ENCODE data around the gene COX6A2. TPM values are rescaled to one million over a fixed set of nuclear protein-coding genes. Genes with fewer than 3 reads are reported as not detected.

Gene COX6A2
- total RNA-seq, 2 experiments from 2014 or later = not detected

- H3K4me2 ChIP-seq (ENCODE audit: low read length) = no peak overlapping the region
- H3K27ac ChIP-seq (ENCODE audit: low read depth, low read length, poor library complexity, severe bottlenecking) = no peak overlapping the region
- H3K9me3 ChIP-seq (ENCODE audit: low read length) = no peaks in the 10 kb centered on the region
- BruUV-seq (replicated peaks) = no TSS peak
- no peaks in the 10 kb centered on the region for H3K4me1 ChIP-seq (ENCODE audit: insufficient read depth, low read length, poor library complexity, severe bottlenecking)
- H3K9me2 ChIP-seq (ENCODE audit: insufficient read depth, low read length) = no peaks in the 10 kb centered on the region
- H3K4me3 ChIP-seq (ENCODE audit: low read depth, low read length, poor library complexity, severe bottlenecking) = no peak overlapping the region
- H4K20me1 ChIP-seq (ENCODE audit: insufficient read depth, low read length) = no peaks in the 10 kb centered on the region
- intact Hi-C loops (cut with micrococcal nuclease; ENCODE audit: unreplicated experiment) = no loop called here
- CTCF ChIA-PET (ENCODE audit: unreplicated experiment) = no interaction called here
- H3K79me2 ChIP-seq (ENCODE audit: insufficient read depth, low read depth, low read length) = no peaks in the 10 kb centered on the region
- no peaks in the 10 kb centered on the region for H3K36me3 ChIP-seq (ENCODE audit: insufficient read depth, low read length)
- no peak for TF ChIP-seq EZH2phosphoT487 (IDR thresholded peaks at IDR 0.05; ENCODE audit: borderline replicate concordance, low read depth, low read length)
- TF ChIP-seq, protein P1, sequence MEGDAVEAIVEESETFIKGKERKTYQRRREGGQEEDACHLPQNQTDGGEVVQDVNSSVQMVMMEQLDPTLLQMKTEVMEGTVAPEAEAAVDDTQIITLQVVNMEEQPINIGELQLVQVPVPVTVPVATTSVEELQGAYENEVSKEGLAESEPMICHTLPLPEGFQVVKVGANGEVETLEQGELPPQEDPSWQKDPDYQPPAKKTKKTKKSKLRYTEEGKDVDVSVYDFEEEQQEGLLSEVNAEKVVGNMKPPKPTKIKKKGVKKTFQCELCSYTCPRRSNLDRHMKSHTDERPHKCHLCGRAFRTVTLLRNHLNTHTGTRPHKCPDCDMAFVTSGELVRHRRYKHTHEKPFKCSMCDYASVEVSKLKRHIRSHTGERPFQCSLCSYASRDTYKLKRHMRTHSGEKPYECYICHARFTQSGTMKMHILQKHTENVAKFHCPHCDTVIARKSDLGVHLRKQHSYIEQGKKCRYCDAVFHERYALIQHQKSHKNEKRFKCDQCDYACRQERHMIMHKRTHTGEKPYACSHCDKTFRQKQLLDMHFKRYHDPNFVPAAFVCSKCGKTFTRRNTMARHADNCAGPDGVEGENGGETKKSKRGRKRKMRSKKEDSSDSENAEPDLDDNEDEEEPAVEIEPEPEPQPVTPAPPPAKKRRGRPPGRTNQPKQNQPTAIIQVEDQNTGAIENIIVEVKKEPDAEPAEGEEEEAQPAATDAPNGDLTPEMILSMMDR (conservative IDR thresholded peaks at IDR 0.05; ENCODE audit: low read length) = no peak
- POLR2A ChIA-PET = interaction anchor here (0.5 kb wide), 1 partner anchor 114 kb away, joined by 3 read pairs; no protein-coding TSS in a partner anchor
- no peak overlapping the region for H2AFZ ChIP-seq (ENCODE audit: low read length)
- no peak for DNase-seq (ENCODE audit: low spot score)
Measured at GRCh38 chr16:31390504-31391041, 37.6 kb downstream of the COX6A2 start.

- CTCF ChIA-PET (ENCODE audit: unreplicated experiment) = no interaction called here
- intact Hi-C loops (cut with micrococcal nuclease; ENCODE audit: unreplicated experiment) = no loop called here
Measured at GRCh38 chr16:31388535-31388934, 39.6 kb downstream of the COX6A2 start.

More at GRCh38 chr16:31388535-31388934, 39.6 kb downstream of the COX6A2 start:
- no TSS peak for BruUV-seq (replicated peaks)
- Histone ChIP-seq H4K20me1 (ENCODE audit: insufficient read depth, low read length) (no peaks in the 10 kb centered on the region), H3K27ac (ENCODE audit: low read depth, low read length, poor library complexity, severe bottlenecking) (no peak overlapping the region), H3K79me2 (ENCODE audit: insufficient read depth, low read depth, low read length) (no peaks in the 10 kb centered on the region), H3K4me2 (ENCODE audit: low read length) (no peak overlapping the region), H3K4me1 (ENCODE audit: insufficient read depth, low read length, poor library complexity, severe bottlenecking) (no peaks in the 10 kb centered on the region), H3K9me3 (ENCODE audit: low read length) (no peaks in the 10 kb centered on the region), H3K9me2 (ENCODE audit: insufficient read depth, low read length) (no peaks in the 10 kb centered on the region), H3K36me3 (ENCODE audit: insufficient read depth, low read length) (no peaks in the 10 kb centered on the region), H2AFZ (ENCODE audit: low read length) (no peak overlapping the region), H3K4me3 (ENCODE audit: low read depth, low read length, poor library complexity, severe bottlenecking) (no peak overlapping the region)
- POLR2A ChIA-PET = no interaction called here
- no peak for DNase-seq (ENCODE audit: low spot score)
- no peak for TF ChIP-seq EZH2phosphoT487 (IDR thresholded peaks at IDR 0.05; ENCODE audit: borderline replicate concordance, low read depth, low read length)
- TF ChIP-seq, protein P1 (conservative IDR thresholded peaks at IDR 0.05; ENCODE audit: low read length) = no peak
